GM23338 (cell line): Measurements from ENCODE around the gene POPDC2. TPM values are rescaled to one million over a fixed set of nuclear protein-coding genes. Genes with fewer than 3 reads are reported as not detected.

Source experiments
- ATAC-seq: fragments of 200-7000 bp; cut with Tn5 transposase; 3 replicates; pipeline ENCODE4 v1.9.1; 2020
- DNase-seq: peaks from one replicate; pipeline ENCODE4 v3.0.0-alpha.2; 2015; ENCODE audit warnings: low spot score
- H2AFZ ChIP-seq: fragments of 200-600 bp; sonication (generic); 2 replicates; pipeline ENCODE4 v1.8.0; 2016; ENCODE audit warnings: antibody characterized with exemption, mild to moderate bottlenecking, moderate library complexity
- H3F3A ChIP-seq: fragments of 200-600 bp; sonication (generic); replicated peaks from 2 replicates; pipeline ENCODE4 v1.8.0; 2017; ENCODE audit warnings: antibody characterized with exemption, mixed run types, low read depth
- H3K27ac ChIP-seq: fragments of 200-600 bp; sonication (generic); 2 replicates; pipeline ENCODE4 v1.6.1; 2016; ENCODE audit warnings: low read depth
- H3K27me3 ChIP-seq: fragments of 200-600 bp; sonication (generic); 2 replicates; pipeline ENCODE4 v1.8.0; 2016; ENCODE audit warnings: mild to moderate bottlenecking, mixed run types, moderate library complexity; ENCODE audit not compliant: insufficient read depth
- H3K36me3 ChIP-seq: fragments of 200-600 bp; sonication (generic); 2 replicates; pipeline ENCODE4 v1.8.0; 2016; ENCODE audit warnings: mild to moderate bottlenecking; ENCODE audit not compliant: insufficient read depth
- H3K4me1 ChIP-seq: fragments of 200-600 bp; sonication (generic); 2 replicates; pipeline ENCODE4 v1.8.0; 2016; ENCODE audit warnings: mild to moderate bottlenecking, moderate library complexity; ENCODE audit not compliant: insufficient read depth
- H3K4me2 ChIP-seq: fragments of 200-600 bp; sonication (generic); 2 replicates; pipeline ENCODE4 v1.7.1; 2017; ENCODE audit warnings: mixed run types
- H3K4me3 ChIP-seq: fragments of 200-600 bp; sonication (generic); 2 replicates; pipeline ENCODE4 v1.6.1; 2016; ENCODE audit warnings: mixed run types
- H3K79me2 ChIP-seq: fragments of 200-600 bp; sonication (generic); replicated peaks from 2 replicates; pipeline ENCODE4 v1.8.0; 2017; ENCODE audit warnings: mild to moderate bottlenecking; ENCODE audit not compliant: insufficient read depth
- H3K9me2 ChIP-seq: fragments of 200-600 bp; sonication (generic); 2 replicates; pipeline ENCODE4 v1.8.0; 2017; ENCODE audit not compliant: insufficient read depth
- H4K20me1 ChIP-seq: fragments of 200-600 bp; sonication (generic); replicated peaks from 2 replicates; pipeline ENCODE4 v1.8.0; 2017; ENCODE audit warnings: mild to moderate bottlenecking; ENCODE audit not compliant: insufficient read depth
- H3K27ac Mint-ChIP-seq: 2 replicates; pipeline ENCODE4 v1.8.0; 2020; ENCODE audit warnings: inconsistent platforms, mild to moderate bottlenecking, moderate library complexity, mixed read lengths
- H3K27me3 Mint-ChIP-seq: 3 replicates; pipeline ENCODE4 v1.8.0; 2022; ENCODE audit warnings: low read depth, mild to moderate bottlenecking, moderate library complexity, mixed read lengths, inconsistent platforms; ENCODE audit not compliant: insufficient read depth, poor library complexity
- H3K36me3 Mint-ChIP-seq: 3 replicates; pipeline ENCODE4 v1.8.0; 2021; ENCODE audit warnings: low read depth, mild to moderate bottlenecking, inconsistent platforms, moderate library complexity, mixed read lengths
- H3K4me1 Mint-ChIP-seq: 3 replicates; pipeline ENCODE4 v1.8.0; 2020; ENCODE audit warnings: mild to moderate bottlenecking, inconsistent platforms, mixed read lengths
- H3K4me3 Mint-ChIP-seq: 3 replicates; pipeline ENCODE4 v1.8.0; 2021; ENCODE audit warnings: moderate library complexity, mild to moderate bottlenecking, inconsistent platforms, mixed read lengths
- H3K9me3 Mint-ChIP-seq: 3 replicates; pipeline ENCODE4 v1.8.0; 2020; ENCODE audit warnings: moderate library complexity, mild to moderate bottlenecking, inconsistent platforms, mixed read lengths
- CTCF ChIP-seq, 2 experiments: fragments of 200-600 bp in 1 of 2; sonication (generic) in 1 of 2; conservative IDR thresholded peaks; 2 replicates each; pipeline versions ENCODE4 v1.5.1 to v1.6.1; 2016 to 2017; ENCODE audit warnings: antibody characterized with exemption in 2 of 2, low read depth in 2 of 2, mild to moderate bottlenecking in 2 of 2, moderate library complexity in 1 of 2
- ETS1 ChIP-seq: IDR thresholded peaks from 2 replicates; pipeline ENCODE4 v1.6.1; 2016; ENCODE audit warnings: antibody characterized with exemption
- NANOG ChIP-seq: IDR thresholded peaks from 2 replicates; pipeline ENCODE4 v1.6.1; 2016; ENCODE audit warnings: antibody characterized with exemption, borderline replicate concordance
- STAT1 ChIP-seq: IDR thresholded peaks from one replicate; pipeline ENCODE4 v1.6.1; 2016; ENCODE audit warnings: antibody characterized with exemption; ENCODE audit not compliant: unreplicated experiment
- ZNF331 ChIP-seq: fragments of 250-450 bp; sonication (Bioruptor Pico); IDR thresholded peaks from 2 replicates; pipeline ENCODE4 v1.5.0; 2020; ENCODE audit warnings: low read depth, mild to moderate bottlenecking, moderate library complexity
- polyA plus RNA-seq: library from polyadenylated mRNA; unstranded; fragments of >200 nt; fragmentation: Nextera tagmentation; extraction: Ambion mirVana; gene quantifications from 2 replicates; pipeline ENCODE4 v1.2.1, GENCODE V29; 2016
- total RNA-seq: library from RNA; depleted of rRNA; stranded (reverse); fragments of >200 nt; shearing (Covaris generic); gene quantifications from 2 replicates; pipeline ENCODE4 v1.2.3, GENCODE V29; 2014
- TF ChIP-seq, protein P1 (sequence below): fragments of 250-450 bp; sonication (Bioruptor Pico); IDR thresholded peaks from 2 replicates; pipeline ENCODE4 v1.5.0; 2020; ENCODE audit warnings: mild to moderate bottlenecking, moderate library complexity

POPDC2 gene
- total and polyA plus RNA-seq, 2 experiments from 2014 or later = 0.36 TPM; not detected in 1

DNA sequence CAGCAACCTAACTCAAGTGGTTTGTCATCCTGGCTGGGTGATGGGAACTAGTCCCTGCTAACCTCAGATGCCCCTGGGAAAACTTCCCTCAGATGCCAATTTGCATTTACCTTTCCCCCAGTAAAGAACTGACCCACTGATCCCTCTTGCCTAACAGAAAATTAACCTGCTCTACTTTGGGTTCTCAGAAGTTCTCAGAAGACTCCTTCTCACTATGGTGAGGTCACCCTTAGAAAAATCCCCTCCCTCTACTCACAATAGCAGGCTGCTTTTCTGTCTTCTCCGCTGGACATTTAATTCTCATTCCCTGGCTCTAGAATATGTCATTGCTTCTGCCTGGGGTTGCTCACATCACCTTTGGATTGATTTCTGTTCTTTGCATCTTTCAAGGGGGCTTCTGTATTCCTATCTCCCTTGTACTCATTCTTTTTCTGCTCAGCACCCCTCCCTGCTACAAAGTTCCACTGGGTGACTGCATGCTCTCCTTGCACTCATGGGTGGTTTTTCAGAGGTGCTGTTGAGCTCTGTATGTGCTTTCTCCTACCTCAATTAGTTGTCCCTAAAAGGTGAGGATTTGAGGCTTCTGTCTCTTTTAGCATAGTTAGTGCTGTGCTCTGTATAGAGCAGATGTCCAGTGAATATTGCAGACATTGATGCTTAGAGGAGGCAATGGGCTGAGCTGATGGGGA, 61.8 kb downstream of the POPDC2 start:
- Mint-ChIP-seq H3K4me1 (peaks cover 12% of the 10 kb centered on the region), H3K36me3 (no peaks in the 10 kb centered on the region)

More for the DNA sequence above, 61.8 kb downstream of the POPDC2 start:
- TF ChIP-seq ZNF331 (CRISPR knock-in tag) = no peak
- TF ChIP-seq CTCF (conservative IDR thresholded peaks at IDR 0.05; ENCODE audit: low read depth in 2 of 2) = no peak
- no peak for TF ChIP-seq ETS1
- TF ChIP-seq, protein P1, sequence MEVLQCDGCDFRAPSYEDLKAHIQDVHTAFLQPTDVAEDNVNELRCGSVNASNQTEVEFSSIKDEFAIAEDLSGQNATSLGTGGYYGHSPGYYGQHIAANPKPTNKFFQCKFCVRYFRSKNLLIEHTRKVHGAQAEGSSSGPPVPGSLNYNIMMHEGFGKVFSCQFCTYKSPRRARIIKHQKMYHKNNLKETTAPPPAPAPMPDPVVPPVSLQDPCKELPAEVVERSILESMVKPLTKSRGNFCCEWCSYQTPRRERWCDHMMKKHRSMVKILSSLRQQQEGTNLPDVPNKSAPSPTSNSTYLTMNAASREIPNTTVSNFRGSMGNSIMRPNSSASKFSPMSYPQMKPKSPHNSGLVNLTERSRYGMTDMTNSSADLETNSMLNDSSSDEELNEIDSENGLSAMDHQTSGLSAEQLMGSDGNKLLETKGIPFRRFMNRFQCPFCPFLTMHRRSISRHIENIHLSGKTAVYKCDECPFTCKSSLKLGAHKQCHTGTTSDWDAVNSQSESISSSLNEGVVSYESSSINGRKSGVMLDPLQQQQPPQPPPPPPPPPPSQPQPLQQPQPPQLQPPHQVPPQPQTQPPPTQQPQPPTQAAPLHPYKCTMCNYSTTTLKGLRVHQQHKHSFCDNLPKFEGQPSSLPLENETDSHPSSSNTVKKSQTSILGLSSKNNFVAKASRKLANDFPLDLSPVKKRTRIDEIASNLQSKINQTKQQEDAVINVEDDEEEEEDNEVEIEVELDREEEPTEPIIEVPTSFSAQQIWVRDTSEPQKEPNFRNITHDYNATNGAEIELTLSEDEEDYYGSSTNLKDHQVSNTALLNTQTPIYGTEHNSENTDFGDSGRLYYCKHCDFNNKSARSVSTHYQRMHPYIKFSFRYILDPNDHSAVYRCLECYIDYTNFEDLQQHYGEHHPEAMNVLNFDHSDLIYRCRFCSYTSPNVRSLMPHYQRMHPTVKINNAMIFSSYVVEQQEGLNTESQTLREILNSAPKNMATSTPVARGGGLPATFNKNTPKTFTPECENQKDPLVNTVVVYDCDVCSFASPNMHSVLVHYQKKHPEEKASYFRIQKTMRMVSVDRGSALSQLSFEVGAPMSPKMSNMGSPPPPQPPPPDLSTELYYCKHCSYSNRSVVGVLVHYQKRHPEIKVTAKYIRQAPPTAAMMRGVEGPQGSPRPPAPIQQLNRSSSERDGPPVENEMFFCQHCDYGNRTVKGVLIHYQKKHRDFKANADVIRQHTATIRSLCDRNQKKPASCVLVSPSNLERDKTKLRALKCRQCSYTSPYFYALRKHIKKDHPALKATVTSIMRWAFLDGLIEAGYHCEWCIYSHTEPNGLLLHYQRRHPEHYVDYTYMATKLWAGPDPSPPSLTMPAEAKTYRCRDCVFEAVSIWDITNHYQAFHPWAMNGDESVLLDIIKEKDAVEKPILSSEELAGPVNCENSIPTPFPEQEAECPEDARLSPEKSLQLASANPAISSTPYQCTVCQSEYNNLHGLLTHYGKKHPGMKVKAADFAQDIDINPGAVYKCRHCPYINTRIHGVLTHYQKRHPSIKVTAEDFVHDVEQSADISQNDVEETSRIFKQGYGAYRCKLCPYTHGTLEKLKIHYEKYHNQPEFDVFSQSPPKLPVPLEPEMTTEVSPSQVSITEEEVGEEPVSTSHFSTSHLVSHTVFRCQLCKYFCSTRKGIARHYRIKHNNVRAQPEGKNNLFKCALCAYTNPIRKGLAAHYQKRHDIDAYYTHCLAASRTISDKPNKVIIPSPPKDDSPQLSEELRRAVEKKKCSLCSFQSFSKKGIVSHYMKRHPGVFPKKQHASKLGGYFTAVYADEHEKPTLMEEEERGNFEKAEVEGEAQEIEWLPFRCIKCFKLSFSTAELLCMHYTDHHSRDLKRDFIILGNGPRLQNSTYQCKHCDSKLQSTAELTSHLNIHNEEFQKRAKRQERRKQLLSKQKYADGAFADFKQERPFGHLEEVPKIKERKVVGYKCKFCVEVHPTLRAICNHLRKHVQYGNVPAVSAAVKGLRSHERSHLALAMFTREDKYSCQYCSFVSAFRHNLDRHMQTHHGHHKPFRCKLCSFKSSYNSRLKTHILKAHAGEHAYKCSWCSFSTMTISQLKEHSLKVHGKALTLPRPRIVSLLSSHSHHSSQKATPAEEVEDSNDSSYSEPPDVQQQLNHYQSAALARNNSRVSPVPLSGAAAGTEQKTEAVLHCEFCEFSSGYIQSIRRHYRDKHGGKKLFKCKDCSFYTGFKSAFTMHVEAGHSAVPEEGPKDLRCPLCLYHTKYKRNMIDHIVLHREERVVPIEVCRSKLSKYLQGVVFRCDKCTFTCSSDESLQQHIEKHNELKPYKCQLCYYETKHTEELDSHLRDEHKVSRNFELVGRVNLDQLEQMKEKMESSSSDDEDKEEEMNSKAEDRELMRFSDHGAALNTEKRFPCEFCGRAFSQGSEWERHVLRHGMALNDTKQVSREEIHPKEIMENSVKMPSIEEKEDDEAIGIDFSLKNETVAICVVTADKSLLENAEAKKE (CRISPR knock-in tag) = no peak
- no peak for TF ChIP-seq STAT1
- TF ChIP-seq NANOG = no peak
- Histone ChIP-seq H3K27ac (no peak overlapping the region), H4K20me1 (no peaks in the 10 kb centered on the region), H2AFZ (no peak overlapping the region), H3K4me2 (no peak overlapping the region), H3K4me3 (no peak overlapping the region), H3K4me1 (peaks cover 3% of the 10 kb centered on the region; the same call in 1 of the 2 replicates), H3K36me3 (no peaks in the 10 kb centered on the region), H3K27me3 (no peaks in the 10 kb centered on the region), H3K79me2 (no peaks in the 10 kb centered on the region), H3K9me2 (no peaks in the 10 kb centered on the region), H3F3A (no peaks in the 10 kb centered on the region)
- Mint-ChIP-seq H3K27ac (no peak overlapping the region), H3K9me3 (no peaks in the 10 kb centered on the region), H3K4me3 (no peak overlapping the region), H3K27me3 (peaks cover 3% of the 10 kb centered on the region)
- ATAC-seq = no peak
- DNase-seq = no peak
